IMR-90 (cell line): ENCODE data around the gene PANX1. TPM values are rescaled to one million over a fixed set of nuclear protein-coding genes. Genes with fewer than 3 reads are reported as not detected.

Experiments used
- ATAC-seq: fragments of 200-7000 bp; cut with Tn5 transposase; 2 replicates; pipeline ENCODE4 v1.9.1; 2020; ENCODE audit warnings: low read depth, mild to moderate bottlenecking, moderate library complexity
- BruUV-seq: library from RNA; stranded (reverse); fragments of 400-500 nt; replicated peaks from 2 replicates; lab custom pipeline; 2021; lab: Mats Ljungman, UMichigan
- CTCF ChIA-PET: fragments of 300-600 bp; formaldehyde crosslinking; extraction: SDS; loops from one replicate; lab custom pipeline; 2021; ENCODE audit warnings: antibody characterized with exemption; lab: Yijun Ruan, JAX
- POLR2A ChIA-PET: fragments of 300-600 bp; sonication (Branson Sonifier 250); formaldehyde crosslinking; loops from one replicate; lab custom pipeline; 2022; ENCODE audit warnings: antibody characterized with exemption; ENCODE audit not compliant: unreplicated experiment; lab: Charles Lee
- DNase-seq: peaks from one replicate; pipeline ENCODE4 v3.0.0; 2013
- H2AFZ ChIP-seq: replicated peaks from 2 replicates; pipeline ENCODE3; 2013; ENCODE audit warnings: low read length, mild to moderate bottlenecking; ENCODE audit not compliant: poor library complexity
- H2AK5ac ChIP-seq: 2 replicates; pipeline ENCODE4 v1.6.1; 2013; ENCODE audit warnings: low read depth, low read length, inconsistent platforms
- H2AK9ac ChIP-seq: replicated peaks from 2 replicates; pipeline ENCODE3; 2013; ENCODE audit warnings: mild to moderate bottlenecking, low read depth, low read length, moderate library complexity; ENCODE audit not compliant: poor library complexity
- H2BK120ac ChIP-seq: 2 replicates; pipeline ENCODE4 v1.6.1; 2013; ENCODE audit warnings: low read depth, low read length, inconsistent platforms
- H2BK15ac ChIP-seq: 3 replicates; pipeline ENCODE4 v1.6.1; 2013; ENCODE audit warnings: low read depth, low read length, inconsistent platforms
- H2BK20ac ChIP-seq: 2 replicates; pipeline ENCODE4 v1.6.1; 2013; ENCODE audit warnings: low read depth, mild to moderate bottlenecking, inconsistent platforms, low read length, moderate library complexity
- H2BK5ac ChIP-seq: 2 replicates; pipeline ENCODE4 v1.6.1; 2013; ENCODE audit warnings: mild to moderate bottlenecking, low read depth, low read length, inconsistent platforms; ENCODE audit not compliant: poor library complexity, severe bottlenecking
- H3K14ac ChIP-seq: replicated peaks from 2 replicates; pipeline ENCODE4 v1.6.1; 2013; ENCODE audit warnings: low read depth, low read length, inconsistent platforms
- H3K18ac ChIP-seq: 2 replicates; pipeline ENCODE4 v1.6.1; 2013; ENCODE audit warnings: low read depth, low read length, control low read depth
- H3K23ac ChIP-seq: 2 replicates; pipeline ENCODE4 v1.6.1; 2013; ENCODE audit warnings: low read depth, low read length, inconsistent platforms
- H3K27ac ChIP-seq: 2 replicates; pipeline ENCODE4 v1.5.1; 2013; ENCODE audit warnings: mild to moderate bottlenecking, control low read depth, low read length; ENCODE audit not compliant: insufficient read depth
- H3K27me3 ChIP-seq: 2 replicates; pipeline ENCODE4 v1.6.1; 2013; ENCODE audit warnings: low read length; ENCODE audit not compliant: control insufficient read depth, insufficient read depth
- H3K36me3 ChIP-seq: 2 replicates; pipeline ENCODE4 v1.6.1; 2013; ENCODE audit warnings: low read length, mixed read lengths; ENCODE audit not compliant: control insufficient read depth, insufficient read depth
- H3K4ac ChIP-seq: 2 replicates; pipeline ENCODE4 v1.6.1; 2013; ENCODE audit warnings: low read depth, low read length, inconsistent platforms
- H3K4me1 ChIP-seq: 2 replicates; pipeline ENCODE4 v1.6.1; 2013; ENCODE audit warnings: low read length, mixed read lengths; ENCODE audit not compliant: control insufficient read depth, insufficient read depth
- H3K4me2 ChIP-seq: 2 replicates; pipeline ENCODE4 v1.6.1; 2013; ENCODE audit warnings: low read depth, mild to moderate bottlenecking, control low read depth, low read length, moderate library complexity
- H3K4me3 ChIP-seq: 2 replicates; pipeline ENCODE4 v1.5.1; 2013; ENCODE audit warnings: low read depth, mild to moderate bottlenecking, control low read depth, low read length, moderate library complexity; ENCODE audit not compliant: insufficient read depth
- H3K56ac ChIP-seq: 2 replicates; pipeline ENCODE4 v1.6.1; 2013; ENCODE audit warnings: low read length, inconsistent platforms; ENCODE audit not compliant: insufficient read depth; ENCODE audit errors: extremely low read depth
- H3K79me1 ChIP-seq, 2 experiments: 2 replicates each; pipeline ENCODE4 v1.6.1; 2013; ENCODE audit warnings: low read length in 2 of 2, inconsistent platforms in 1 of 2, low read depth in 1 of 2
- H3K9ac ChIP-seq: 2 replicates; pipeline ENCODE4 v1.6.1; 2013; ENCODE audit warnings: low read depth, low read length, control low read depth
- H3K9me1 ChIP-seq: 2 replicates; pipeline ENCODE4 v1.6.1; 2013; ENCODE audit warnings: low read length, inconsistent platforms; ENCODE audit not compliant: insufficient read depth
- H3K9me3 ChIP-seq: 2 replicates; pipeline ENCODE4 v1.6.1; 2013; ENCODE audit warnings: low read length; ENCODE audit not compliant: control insufficient read depth, insufficient read depth
- H4K20me1 ChIP-seq: 2 replicates; pipeline ENCODE4 v1.6.1; 2013; ENCODE audit warnings: low read length, inconsistent platforms; ENCODE audit not compliant: insufficient read depth
- H4K5ac ChIP-seq: 2 replicates; pipeline ENCODE4 v1.6.1; 2013; ENCODE audit warnings: mild to moderate bottlenecking, low read depth, low read length, control low read depth
- H4K8ac ChIP-seq, 2 experiments: 2 replicates each; pipeline ENCODE4 v1.6.1; 2013; ENCODE audit warnings: low read depth in 2 of 2, low read length in 2 of 2, control low read depth in 1 of 2, inconsistent platforms in 1 of 2
- H4K91ac ChIP-seq: 2 replicates; pipeline ENCODE4 v1.6.1; 2013; ENCODE audit warnings: low read depth, low read length, inconsistent platforms; ENCODE audit not compliant: insufficient read depth
- BHLHE40 ChIP-seq: fragments of 150-350 bp; IDR thresholded peaks from 2 replicates; pipeline ENCODE4 v1.6.1; 2016; ENCODE audit warnings: mild to moderate bottlenecking, low read depth, low read length
- CEBPB ChIP-seq: IDR thresholded peaks from 2 replicates; pipeline ENCODE4 v1.6.1; 2012; ENCODE audit warnings: low read depth, low read length, improper control_type of control experiment
- CHD1 ChIP-seq: IDR thresholded peaks from 2 replicates; pipeline ENCODE4 v1.6.1; 2012; ENCODE audit warnings: low read depth, low read length, improper control_type of control experiment
- FOS ChIP-seq: fragments of 150-350 bp; IDR thresholded peaks from 2 replicates; pipeline ENCODE4 v1.6.1; 2016; ENCODE audit warnings: low read depth, low read length
- MAFK ChIP-seq: IDR thresholded peaks from 2 replicates; pipeline ENCODE4 v1.6.1; 2012; ENCODE audit warnings: low read depth, low read length, improper control_type of control experiment
- MAZ ChIP-seq: IDR thresholded peaks from 2 replicates; pipeline ENCODE4 v1.6.1; 2012; ENCODE audit warnings: low read depth, mild to moderate bottlenecking, low read length, improper control_type of control experiment, moderate library complexity, borderline replicate concordance
- MXI1 ChIP-seq: IDR thresholded peaks from 2 replicates; pipeline ENCODE4 v1.6.1; 2012; ENCODE audit warnings: low read depth, mild to moderate bottlenecking, low read length, moderate library complexity, borderline replicate concordance
- NFE2L2 ChIP-seq: fragments of 150-350 bp; IDR thresholded peaks from 2 replicates; pipeline ENCODE4 v1.6.1; 2016; ENCODE audit warnings: low read depth, mild to moderate bottlenecking, low read length
- POLR2A ChIP-seq: IDR thresholded peaks from 2 replicates; pipeline ENCODE4 v1.6.1; 2012; ENCODE audit warnings: mild to moderate bottlenecking, low read depth, low read length
- RAD21 ChIP-seq: IDR thresholded peaks from 2 replicates; pipeline ENCODE4 v1.6.1; 2012; ENCODE audit warnings: low read length, improper control_type of control experiment
- RCOR1 ChIP-seq: IDR thresholded peaks from 2 replicates; pipeline ENCODE4 v1.6.1; 2012; ENCODE audit warnings: mild to moderate bottlenecking, low read length, improper control_type of control experiment; ENCODE audit not compliant: insufficient replicate concordance
- RFX5 ChIP-seq: IDR thresholded peaks from 2 replicates; pipeline ENCODE4 v1.8.0; 2012; ENCODE audit warnings: low read depth, mild to moderate bottlenecking, low read length, moderate library complexity
- SMC3 ChIP-seq: fragments of 150-350 bp; IDR thresholded peaks from 2 replicates; pipeline ENCODE4 v1.6.1; 2016; ENCODE audit warnings: low read depth, mild to moderate bottlenecking, antibody characterized with exemption, low read length, moderate library complexity
- USF2 ChIP-seq: fragments of 150-350 bp; IDR thresholded peaks from 2 replicates; pipeline ENCODE4 v1.6.1; 2017; ENCODE audit warnings: mild to moderate bottlenecking, antibody characterized with exemption, low read length, low read depth
- WGBS, 2 experiments: methylation state at CpG; one replicate each; pipeline versions ENCODE4 v1.1.5 to v1.1.7; 2013; ENCODE audit warnings: missing lambda C conversion rate in 2 of 2; ENCODE audit not compliant: insufficient read length in 1 of 2; ENCODE audit errors: extremely low coverage in 2 of 2; 5-methylcytosine and 5-hydroxymethylcytosine counted together
- dilution Hi-C: fragments of 300-500 bp; cut with HindIII; formaldehyde crosslinking; loops from one replicate; pipeline ENCODE4 v1.14.3; 2018; ENCODE audit warnings: low sequenced_read_pairs; ENCODE audit not compliant: unreplicated experiment
- in situ Hi-C: fragments of 300-500 bp; cut with MboI; formaldehyde crosslinking; loops from 3 replicates; pipeline ENCODE4 v1.14.3; 2019; ENCODE audit warnings: low sequenced_read_pairs, inconsistent platforms, mixed read lengths
- intact Hi-C: fragments of 100-400 bp; cut with micrococcal nuclease; formaldehyde crosslinking; loops from 2 replicates; pipeline ENCODE4 v1.10.0; 2022
- polyA plus RNA-seq, 3 experiments: library from polyadenylated mRNA; depleted of rRNA; stranded (reverse); fragments of >200 nt; gene quantifications; 2 replicates each; pipeline ENCODE4 v1.2.3, GENCODE V29; 2012; ENCODE audit warnings: low replicate concordance in 1 of 3
- total RNA-seq: library from RNA; depleted of rRNA; stranded (reverse); fragments of >200 nt; gene quantifications from 2 replicates; pipeline ENCODE4 v1.2.3, GENCODE V29; 2012
- TF ChIP-seq, protein P1 (sequence below): fragments of 150-350 bp; IDR thresholded peaks from 2 replicates; pipeline ENCODE4 v1.6.1; 2016; ENCODE audit warnings: low read depth, mild to moderate bottlenecking, low read length, moderate library complexity, borderline replicate concordance
- TF ChIP-seq, protein P2 (sequence below): conservative IDR thresholded peaks from 2 replicates; pipeline ENCODE4 v1.5.1; 2012; ENCODE audit warnings: mild to moderate bottlenecking, low read depth, low read length, improper control_type of control experiment

PANX1 gene
- total and polyA plus RNA-seq, 2 of the 4 experiments (the other 2 are of a cell fraction), result 29.8 to 70.8 TPM

DNA sequence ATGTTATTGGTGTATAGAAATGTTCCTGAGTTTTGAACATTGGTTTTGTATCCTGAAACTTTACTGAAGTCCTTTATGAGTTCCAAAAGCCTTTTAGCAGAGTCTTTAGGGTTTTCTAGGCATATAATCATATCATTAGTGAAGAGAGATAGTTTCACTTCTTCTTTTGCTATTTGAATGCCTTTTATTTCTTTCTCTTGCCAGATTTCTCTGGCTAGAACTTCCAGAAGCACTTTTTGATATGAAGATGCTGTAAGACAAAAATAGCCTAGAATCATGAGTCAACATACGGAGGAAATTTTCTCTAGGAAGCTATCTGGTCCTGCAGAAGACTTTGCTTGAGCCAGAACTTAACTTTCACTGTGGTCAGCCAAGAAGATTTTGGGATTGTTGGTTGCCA, 89.1 kb downstream of the PANX1 start:
- ATAC-seq (no peak), DNase-seq (no peak)
- Histone ChIP-seq H3K23ac (no peak overlapping the region), H2BK20ac (no peak overlapping the region), H2AK9ac (no peak overlapping the region), H4K8ac (no peak overlapping the region), H3K14ac (no peak overlapping the region), H4K91ac (no peak overlapping the region), H3K4ac (no peak overlapping the region), H3K9me1 (no peaks in the 10 kb centered on the region), H2BK15ac (no peak overlapping the region), H3K4me2 (no peak overlapping the region), H3K56ac (no peak overlapping the region), H3K36me3 (no peaks in the 10 kb centered on the region), H4K5ac (no peak overlapping the region), H3K4me1 (no peaks in the 10 kb centered on the region), H3K9ac (no peak overlapping the region), H3K4me3 (no peak overlapping the region), H3K9me3 (peaks cover 2% of the 10 kb centered on the region; the same call in 1 of the 2 replicates), H3K18ac (no peak overlapping the region), H2AK5ac (no peak overlapping the region), H3K27me3 (no peaks in the 10 kb centered on the region), H3K27ac (no peak overlapping the region), H2AFZ (no peak overlapping the region), H2BK5ac (no peak overlapping the region), H2BK120ac (no peak overlapping the region), H3K79me1 (no peaks in the 10 kb centered on the region), H4K20me1 (no peaks in the 10 kb centered on the region)
- dilution Hi-C loops, result no loop called here
- POLR2A ChIA-PET, result no interaction called here
- in situ Hi-C loops, result no loop called here
- CTCF ChIA-PET, result no interaction called here
- WGBS, 2 experiments, result no CpG with 5 or more reads among the region's 1 CpG
- intact Hi-C loops, result no loop called here
- no TSS peak for BruUV-seq
- no peak for TF ChIP-seq RFX5
- TF ChIP-seq CHD1, result no peak
- no peak for TF ChIP-seq CEBPB
- no peak for TF ChIP-seq USF2
- TF ChIP-seq MAZ, result no peak
- no peak for TF ChIP-seq RCOR1
- TF ChIP-seq RAD21, result no peak
- TF ChIP-seq MAFK, result no peak
- TF ChIP-seq, protein P1, sequence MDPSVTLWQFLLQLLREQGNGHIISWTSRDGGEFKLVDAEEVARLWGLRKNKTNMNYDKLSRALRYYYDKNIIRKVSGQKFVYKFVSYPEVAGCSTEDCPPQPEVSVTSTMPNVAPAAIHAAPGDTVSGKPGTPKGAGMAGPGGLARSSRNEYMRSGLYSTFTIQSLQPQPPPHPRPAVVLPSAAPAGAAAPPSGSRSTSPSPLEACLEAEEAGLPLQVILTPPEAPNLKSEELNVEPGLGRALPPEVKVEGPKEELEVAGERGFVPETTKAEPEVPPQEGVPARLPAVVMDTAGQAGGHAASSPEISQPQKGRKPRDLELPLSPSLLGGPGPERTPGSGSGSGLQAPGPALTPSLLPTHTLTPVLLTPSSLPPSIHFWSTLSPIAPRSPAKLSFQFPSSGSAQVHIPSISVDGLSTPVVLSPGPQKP, result no peak
- no peak for TF ChIP-seq FOS
- TF ChIP-seq, protein P2, sequence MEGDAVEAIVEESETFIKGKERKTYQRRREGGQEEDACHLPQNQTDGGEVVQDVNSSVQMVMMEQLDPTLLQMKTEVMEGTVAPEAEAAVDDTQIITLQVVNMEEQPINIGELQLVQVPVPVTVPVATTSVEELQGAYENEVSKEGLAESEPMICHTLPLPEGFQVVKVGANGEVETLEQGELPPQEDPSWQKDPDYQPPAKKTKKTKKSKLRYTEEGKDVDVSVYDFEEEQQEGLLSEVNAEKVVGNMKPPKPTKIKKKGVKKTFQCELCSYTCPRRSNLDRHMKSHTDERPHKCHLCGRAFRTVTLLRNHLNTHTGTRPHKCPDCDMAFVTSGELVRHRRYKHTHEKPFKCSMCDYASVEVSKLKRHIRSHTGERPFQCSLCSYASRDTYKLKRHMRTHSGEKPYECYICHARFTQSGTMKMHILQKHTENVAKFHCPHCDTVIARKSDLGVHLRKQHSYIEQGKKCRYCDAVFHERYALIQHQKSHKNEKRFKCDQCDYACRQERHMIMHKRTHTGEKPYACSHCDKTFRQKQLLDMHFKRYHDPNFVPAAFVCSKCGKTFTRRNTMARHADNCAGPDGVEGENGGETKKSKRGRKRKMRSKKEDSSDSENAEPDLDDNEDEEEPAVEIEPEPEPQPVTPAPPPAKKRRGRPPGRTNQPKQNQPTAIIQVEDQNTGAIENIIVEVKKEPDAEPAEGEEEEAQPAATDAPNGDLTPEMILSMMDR, result no peak
- TF ChIP-seq NFE2L2, result no peak
- no peak for TF ChIP-seq MXI1
- TF ChIP-seq SMC3, result no peak
- no peak for TF ChIP-seq POLR2A
- no peak for TF ChIP-seq BHLHE40
